Panc1 (cell line): ENCODE results near the gene MCOLN1. TPM values are rescaled to one million over a fixed set of nuclear protein-coding genes. Genes with fewer than 3 reads are reported as not detected.

Experiments used
- ATAC-seq: fragments of 200-7000 bp; cut with Tn5 transposase; 2 replicates; pipeline ENCODE4 v1.9.1; 2020; ENCODE audit warnings: mild to moderate bottlenecking, moderate library complexity
- BruUV-seq: library from RNA; stranded (reverse); fragments of 400-500 nt; replicated peaks from 2 replicates; lab custom pipeline; 2021; lab: Mats Ljungman, UMichigan
- CTCF ChIA-PET: fragments of 300-600 bp; sonication (Branson Sonifier 250); formaldehyde crosslinking; loops from one replicate; lab custom pipeline; 2022; ENCODE audit warnings: antibody characterized with exemption; lab: Charles Lee
- POLR2A ChIA-PET: fragments of 300-600 bp; sonication (Branson Sonifier 250); formaldehyde crosslinking; loops from one replicate; lab custom pipeline; 2022; ENCODE audit warnings: antibody characterized with exemption; lab: Charles Lee
- DNase-seq: peaks from one replicate; pipeline ENCODE4 v3.0.0-alpha.2; 2010; ENCODE audit warnings: low read depth, low spot score
- H3K27ac ChIP-seq: 2 replicates; pipeline ENCODE4 v1.5.1; 2011; ENCODE audit warnings: mild to moderate bottlenecking, low read length, inconsistent platforms
- H3K27me3 ChIP-seq: fragments of 200-500 bp; sonication (Bioruptor generic); 2 replicates; pipeline ENCODE4 v1.6.0; 2014; ENCODE audit warnings: low read length, inconsistent platforms; ENCODE audit not compliant: control insufficient read depth, insufficient read depth
- H3K36me3 ChIP-seq: fragments of 200-500 bp; sonication (Bioruptor generic); 2 replicates; pipeline ENCODE4 v1.5.1; 2014; ENCODE audit warnings: inconsistent platforms, mild to moderate bottlenecking, low read length, moderate library complexity; ENCODE audit not compliant: control insufficient read depth, insufficient read depth
- H3K4me1 ChIP-seq: 2 replicates; pipeline ENCODE4 v1.5.1; 2011; ENCODE audit warnings: inconsistent platforms, mild to moderate bottlenecking, low read length, moderate library complexity; ENCODE audit not compliant: control insufficient read depth, insufficient read depth
- H3K4me3 ChIP-seq, 2 experiments: 2 replicates each; pipeline ENCODE4 v1.5.1; 2011 to 2012; ENCODE audit warnings: low read depth in 2 of 2, low read length in 2 of 2, mild to moderate bottlenecking in 2 of 2, inconsistent platforms in 1 of 2, moderate library complexity in 1 of 2
- H3K9me3 ChIP-seq: fragments of 200-500 bp; sonication (Bioruptor generic); 2 replicates; pipeline ENCODE4 v1.5.1; 2014; ENCODE audit warnings: low read depth, mild to moderate bottlenecking, inconsistent platforms, low read length, moderate library complexity; ENCODE audit not compliant: control insufficient read depth, insufficient read depth
- POLR2AphosphoS5 ChIP-seq: IDR thresholded peaks from 2 replicates; pipeline ENCODE4 v1.6.1; 2012; ENCODE audit warnings: mild to moderate bottlenecking, low read depth, low read length, moderate library complexity
- REST ChIP-seq, 2 experiments: IDR thresholded peaks; 2 replicates each; pipeline ENCODE4 v1.6.1; 2011 to 2012; ENCODE audit warnings: low read depth in 2 of 2, control low read depth in 1 of 2, low read length in 1 of 2, mild to moderate bottlenecking in 1 of 2, moderate library complexity in 1 of 2; ENCODE audit not compliant: insufficient read depth in 1 of 2
- SIN3A ChIP-seq: IDR thresholded peaks from 2 replicates; pipeline ENCODE4 v1.6.1; 2012; ENCODE audit warnings: low read depth, mild to moderate bottlenecking, low read length, moderate library complexity, borderline replicate concordance; ENCODE audit not compliant: insufficient read depth
- TCF7L2 ChIP-seq: IDR thresholded peaks from 2 replicates; pipeline ENCODE4 v1.6.1; 2011; ENCODE audit warnings: mild to moderate bottlenecking, low read depth, low read length, inconsistent platforms
- in situ Hi-C: cut with HindIII; loops from 2 replicates; pipeline ENCODE4 v1.10.0; 2016; ENCODE audit warnings: low sequenced_read_pairs, low pct_unique_long_range_greater_than_20kb
- intact Hi-C: fragments of 100-400 bp; cut with micrococcal nuclease; formaldehyde crosslinking; loops from one replicate; pipeline ENCODE4 v1.10.0; 2022; ENCODE audit not compliant: unreplicated experiment
- total RNA-seq: library from RNA; stranded (reverse); gene quantifications from one replicate; pipeline ENCODE4 v1.2.1, GENCODE V29; 2021; ENCODE audit not compliant: unreplicated experiment
- TF ChIP-seq, protein P1 (sequence below): fragments of 450-650 bp; IDR thresholded peaks from 2 replicates; pipeline ENCODE4 v1.5.1; 2017; ENCODE audit warnings: mild to moderate bottlenecking

The MCOLN1 gene
- total RNA-seq, 1 experiment from 2014 or later: 28.0 TPM

- TF ChIP-seq REST (IDR thresholded peaks at IDR 0.05; ENCODE audit: insufficient read depth in 1 of 2, low read depth in 2 of 2, low read length in 1 of 2) (no peak), TCF7L2 (no peak), POLR2AphosphoS5 (no peak), SIN3A (no peak)
- TF ChIP-seq, protein P1, sequence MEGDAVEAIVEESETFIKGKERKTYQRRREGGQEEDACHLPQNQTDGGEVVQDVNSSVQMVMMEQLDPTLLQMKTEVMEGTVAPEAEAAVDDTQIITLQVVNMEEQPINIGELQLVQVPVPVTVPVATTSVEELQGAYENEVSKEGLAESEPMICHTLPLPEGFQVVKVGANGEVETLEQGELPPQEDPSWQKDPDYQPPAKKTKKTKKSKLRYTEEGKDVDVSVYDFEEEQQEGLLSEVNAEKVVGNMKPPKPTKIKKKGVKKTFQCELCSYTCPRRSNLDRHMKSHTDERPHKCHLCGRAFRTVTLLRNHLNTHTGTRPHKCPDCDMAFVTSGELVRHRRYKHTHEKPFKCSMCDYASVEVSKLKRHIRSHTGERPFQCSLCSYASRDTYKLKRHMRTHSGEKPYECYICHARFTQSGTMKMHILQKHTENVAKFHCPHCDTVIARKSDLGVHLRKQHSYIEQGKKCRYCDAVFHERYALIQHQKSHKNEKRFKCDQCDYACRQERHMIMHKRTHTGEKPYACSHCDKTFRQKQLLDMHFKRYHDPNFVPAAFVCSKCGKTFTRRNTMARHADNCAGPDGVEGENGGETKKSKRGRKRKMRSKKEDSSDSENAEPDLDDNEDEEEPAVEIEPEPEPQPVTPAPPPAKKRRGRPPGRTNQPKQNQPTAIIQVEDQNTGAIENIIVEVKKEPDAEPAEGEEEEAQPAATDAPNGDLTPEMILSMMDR: no peak
- POLR2A ChIA-PET: no interaction called here
- no TSS peak for BruUV-seq
- no peaks in the 10 kb centered on the region for H3K36me3 ChIP-seq
- no peak overlapping the region for H3K27ac ChIP-seq
- intact Hi-C loops: no loop called here
- DNase-seq (no peak), ATAC-seq (no peak)
- in situ Hi-C loops: no loop called here
- no peaks in the 10 kb centered on the region for H3K27me3 ChIP-seq
- no peak overlapping the region for H3K4me3 ChIP-seq
- no peaks in the 10 kb centered on the region for H3K4me1 ChIP-seq
- CTCF ChIA-PET: no interaction called here
- H3K9me3 ChIP-seq: no peaks in the 10 kb centered on the region
Observed at GRCh38 chr19:7554565-7554964, 32.1 kb downstream of the MCOLN1 start.

DNA sequence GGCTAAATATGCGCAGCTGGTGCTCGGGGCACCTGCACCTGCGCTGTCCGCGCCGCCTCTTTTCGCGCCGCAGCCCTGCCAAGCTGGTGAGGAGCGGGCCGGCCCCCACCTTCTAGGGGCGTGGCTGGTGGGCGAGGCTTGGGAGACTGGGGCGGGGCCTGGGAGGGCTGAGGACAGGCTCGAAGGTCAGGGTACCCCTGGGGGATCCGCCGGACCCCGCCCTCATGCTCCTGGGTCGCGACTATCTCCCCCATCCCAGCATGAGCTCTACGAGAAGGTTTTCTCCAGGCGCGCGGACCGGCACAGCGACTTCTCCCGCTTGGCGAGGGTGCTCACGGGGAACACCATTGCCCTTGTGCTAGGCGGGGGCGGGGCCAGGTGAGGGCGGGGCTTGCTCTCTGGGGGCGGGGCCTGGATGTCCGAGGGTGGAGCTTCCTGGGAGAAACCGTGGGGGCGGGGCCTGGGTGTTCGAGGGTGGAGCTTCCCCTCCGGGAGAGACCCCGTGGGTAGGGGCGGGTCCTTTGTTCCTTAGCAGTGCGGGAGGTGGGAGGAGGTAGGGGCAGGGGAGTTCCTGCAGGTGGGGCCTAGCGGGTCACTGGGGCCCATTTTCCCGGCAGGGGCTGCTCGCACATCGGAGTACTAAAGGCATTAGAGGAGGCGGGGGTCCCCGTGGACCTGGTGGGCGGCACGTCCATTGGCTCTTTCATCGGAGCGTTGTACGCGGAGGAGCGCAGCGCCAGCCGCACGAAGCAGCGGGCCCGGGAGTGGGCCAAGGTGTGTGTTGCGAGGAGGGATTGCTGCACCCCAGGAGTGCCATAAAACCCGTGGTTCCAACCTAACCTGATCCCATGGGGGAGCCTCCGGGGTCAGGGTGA is 32.8 kb downstream of the MCOLN1 start:
- TF ChIP-seq POLR2AphosphoS5: no peak
- TF ChIP-seq REST (IDR thresholded peaks at IDR 0.05; ENCODE audit: insufficient read depth in 1 of 2, low read depth in 2 of 2, low read length in 1 of 2): no peak
- TF ChIP-seq TCF7L2: no peak
- TF ChIP-seq, protein P1: no peak
- TF ChIP-seq SIN3A: no peak
- peak; percentile 43; the same call in 1 of the 2 replicates for ATAC-seq
- no TSS peak for BruUV-seq
- H3K9me3 ChIP-seq: no peaks in the 10 kb centered on the region
- no peak overlapping the region for H3K27ac ChIP-seq
- no peak overlapping the region for H3K4me3 ChIP-seq
- no peaks in the 10 kb centered on the region for H3K36me3 ChIP-seq
- no peaks in the 10 kb centered on the region for H3K4me1 ChIP-seq
- in situ Hi-C loops (no loop called here), intact Hi-C loops (no loop called here)
- H3K27me3 ChIP-seq: no peaks in the 10 kb centered on the region
- ChIA-PET POLR2A (interaction anchor here (0.6 to 0.7 kb wide), 2 partner anchors 46 to 314 kb away, joined by 3 to 5 read pairs; no protein-coding TSS in a partner anchor), CTCF (no interaction called here)
- DNase-seq: no peak
